AG09309 (cell line): ENCODE results near the gene CACNG3.

ENCODE experiments used
- DNase-seq: peaks from one replicate; pipeline ENCODE4 v3.0.0-alpha.2; 2010; ENCODE audit warnings: low read depth
- H3K4me3 ChIP-seq: 2 replicates; pipeline ENCODE4 v1.5.1; 2011; ENCODE audit warnings: mild to moderate bottlenecking, low read depth, low read length, moderate library complexity; ENCODE audit not compliant: control insufficient read depth
- TF ChIP-seq, protein P1 (sequence below): IDR thresholded peaks from 2 replicates; pipeline ENCODE4 v1.5.1; 2011; ENCODE audit warnings: mild to moderate bottlenecking, low read depth, low read length, inconsistent platforms; ENCODE audit not compliant: insufficient read depth, control insufficient read depth; ENCODE audit errors: missing control alignments

Gene CACNG3

DNA sequence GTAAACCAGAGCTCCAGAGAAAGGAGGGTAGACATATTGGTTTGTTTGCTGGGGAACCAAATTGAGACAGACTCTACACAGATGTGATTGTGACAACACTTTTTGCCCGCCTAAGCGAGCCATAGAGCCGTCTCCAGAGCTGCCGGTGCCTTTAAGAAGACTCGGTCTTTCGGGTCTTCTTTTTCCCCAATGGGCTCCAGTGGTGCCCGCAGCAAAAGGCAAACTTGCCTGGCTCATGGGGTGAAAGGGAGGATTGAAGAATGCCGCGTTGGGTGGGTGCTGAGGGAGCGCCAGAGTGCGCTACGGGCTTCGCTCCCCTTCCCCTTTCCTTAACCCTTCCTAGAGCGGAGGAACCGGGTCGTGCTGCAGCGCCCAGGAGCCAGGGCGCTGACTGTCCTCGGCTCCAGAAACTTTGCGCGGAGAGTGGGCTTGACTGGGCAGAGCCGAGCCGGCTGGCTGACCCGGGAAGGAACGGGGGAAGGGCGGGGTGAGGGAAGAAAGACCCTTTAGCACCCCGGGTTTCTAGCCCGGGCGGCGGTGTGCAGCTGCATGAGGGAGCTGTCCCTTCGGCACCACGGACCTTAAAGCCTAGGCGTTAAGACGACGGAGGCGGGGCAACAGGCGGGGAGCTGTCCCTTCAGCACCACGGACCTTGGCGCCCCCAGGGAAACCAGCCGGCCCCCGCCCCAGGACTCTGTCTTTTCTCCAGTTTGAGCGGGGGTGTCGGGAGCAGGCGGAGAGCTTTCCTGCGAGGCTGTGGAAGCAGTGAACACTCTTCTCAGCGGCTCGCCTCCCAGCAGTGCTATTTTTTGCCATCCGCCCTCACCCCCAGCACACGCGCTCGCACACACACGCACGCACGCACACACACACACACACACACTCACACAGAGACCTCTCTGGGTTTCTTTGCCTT is at the start of gene CACNG3:
Gene CACNG3, plus strand, starts transcription at position 880 of the 916 bp plus-strand sequence. CDS start 420 bp downstream, outside the sequence.
- TF ChIP-seq, protein P1, sequence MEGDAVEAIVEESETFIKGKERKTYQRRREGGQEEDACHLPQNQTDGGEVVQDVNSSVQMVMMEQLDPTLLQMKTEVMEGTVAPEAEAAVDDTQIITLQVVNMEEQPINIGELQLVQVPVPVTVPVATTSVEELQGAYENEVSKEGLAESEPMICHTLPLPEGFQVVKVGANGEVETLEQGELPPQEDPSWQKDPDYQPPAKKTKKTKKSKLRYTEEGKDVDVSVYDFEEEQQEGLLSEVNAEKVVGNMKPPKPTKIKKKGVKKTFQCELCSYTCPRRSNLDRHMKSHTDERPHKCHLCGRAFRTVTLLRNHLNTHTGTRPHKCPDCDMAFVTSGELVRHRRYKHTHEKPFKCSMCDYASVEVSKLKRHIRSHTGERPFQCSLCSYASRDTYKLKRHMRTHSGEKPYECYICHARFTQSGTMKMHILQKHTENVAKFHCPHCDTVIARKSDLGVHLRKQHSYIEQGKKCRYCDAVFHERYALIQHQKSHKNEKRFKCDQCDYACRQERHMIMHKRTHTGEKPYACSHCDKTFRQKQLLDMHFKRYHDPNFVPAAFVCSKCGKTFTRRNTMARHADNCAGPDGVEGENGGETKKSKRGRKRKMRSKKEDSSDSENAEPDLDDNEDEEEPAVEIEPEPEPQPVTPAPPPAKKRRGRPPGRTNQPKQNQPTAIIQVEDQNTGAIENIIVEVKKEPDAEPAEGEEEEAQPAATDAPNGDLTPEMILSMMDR = no peak
- no peak within 1 kb of the TSS for H3K4me3 ChIP-seq

DNA sequence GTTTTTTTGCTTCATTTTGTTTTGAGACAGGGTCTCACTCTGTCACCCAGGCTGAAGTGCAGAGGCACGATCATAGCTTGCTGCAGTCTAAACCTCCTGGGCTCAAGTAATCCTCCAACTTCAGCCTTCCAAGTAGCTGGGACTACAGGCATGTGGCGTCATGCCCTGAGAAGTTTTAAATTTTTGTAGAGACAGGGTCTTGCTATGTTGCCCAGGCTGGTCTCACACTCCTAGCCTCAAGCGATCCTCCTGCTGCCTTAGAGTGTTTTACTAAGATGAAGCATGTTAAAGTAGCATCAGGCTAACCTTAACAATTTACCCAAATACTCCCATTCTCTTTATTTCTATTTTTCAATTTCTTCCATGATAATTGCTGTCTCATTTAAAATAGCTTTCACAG is 49.2 kb upstream of the CACNG3 start:
- H3K4me3 ChIP-seq = no peak overlapping the region
- DNase-seq = no peak
- TF ChIP-seq, protein P1 = no peak

More for the DNA sequence above, at the start of gene CACNG3:
- no peak for DNase-seq

DNA sequence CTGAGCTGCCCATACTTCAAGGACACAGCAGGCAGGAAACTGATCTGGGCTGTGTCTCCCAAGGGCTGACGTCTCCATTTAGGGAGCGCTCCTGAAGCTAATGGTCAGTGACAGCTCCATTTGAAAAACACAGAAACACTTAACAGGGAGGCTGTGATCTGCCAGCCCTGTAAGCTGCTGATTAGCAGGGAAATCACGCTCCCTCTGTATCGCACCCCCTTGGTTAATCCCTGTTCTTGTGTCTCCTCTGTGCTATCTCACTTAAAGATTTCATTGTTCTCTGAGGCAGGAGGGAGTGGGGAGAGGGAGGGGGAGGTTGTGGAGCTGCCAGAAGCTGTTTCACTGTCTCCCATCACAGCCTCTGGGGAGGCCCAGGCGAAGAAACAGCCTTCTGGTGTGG is 47.4 kb upstream of the CACNG3 start:
- no peak for DNase-seq
- TF ChIP-seq, protein P1 = no peak
- H3K4me3 ChIP-seq = no peak overlapping the region

DNA sequence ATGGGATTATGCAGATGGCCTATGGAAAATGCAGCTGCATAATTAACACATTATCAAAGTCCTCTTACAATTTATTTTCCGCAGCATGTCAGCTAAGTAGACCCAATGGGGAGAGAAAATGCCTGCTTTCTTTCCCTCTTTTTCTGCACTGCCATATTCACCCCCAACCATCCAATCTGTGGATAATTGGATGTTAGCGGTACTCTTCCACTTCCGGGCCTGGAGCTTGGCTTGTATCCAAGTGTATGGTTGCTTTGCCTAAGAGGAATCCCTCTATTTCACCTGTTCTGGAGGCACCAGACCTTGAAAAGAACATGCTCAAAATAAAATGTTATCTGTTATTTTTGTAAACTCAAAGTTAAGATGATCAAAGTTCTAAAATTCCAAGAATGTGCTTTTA is 41.1 kb upstream of the CACNG3 start:
- TF ChIP-seq, protein P1 = no peak
- no peak for DNase-seq
- no peak overlapping the region for H3K4me3 ChIP-seq

DNA sequence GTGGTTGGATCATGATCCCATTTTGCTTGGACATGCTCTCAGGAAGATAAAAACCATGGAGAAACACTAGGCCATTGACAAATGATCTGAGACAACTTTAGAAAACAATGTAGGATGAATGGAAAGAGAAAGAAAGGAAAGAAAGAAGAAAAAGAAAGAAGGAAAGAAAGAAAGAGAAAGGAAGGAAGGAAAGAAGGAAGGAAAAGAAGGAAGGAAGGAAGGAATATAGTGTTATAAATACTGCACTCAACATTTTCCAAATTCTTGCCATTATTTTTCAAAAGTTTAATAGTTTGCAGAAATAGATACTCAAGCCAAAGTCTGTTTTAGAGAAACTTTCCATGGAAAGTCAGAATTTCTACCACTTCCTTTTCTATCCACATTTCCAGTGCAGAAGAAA is 39.2 kb upstream of the CACNG3 start:
- no peak overlapping the region for H3K4me3 ChIP-seq
- DNase-seq = no peak
- TF ChIP-seq, protein P1 = no peak

DNA sequence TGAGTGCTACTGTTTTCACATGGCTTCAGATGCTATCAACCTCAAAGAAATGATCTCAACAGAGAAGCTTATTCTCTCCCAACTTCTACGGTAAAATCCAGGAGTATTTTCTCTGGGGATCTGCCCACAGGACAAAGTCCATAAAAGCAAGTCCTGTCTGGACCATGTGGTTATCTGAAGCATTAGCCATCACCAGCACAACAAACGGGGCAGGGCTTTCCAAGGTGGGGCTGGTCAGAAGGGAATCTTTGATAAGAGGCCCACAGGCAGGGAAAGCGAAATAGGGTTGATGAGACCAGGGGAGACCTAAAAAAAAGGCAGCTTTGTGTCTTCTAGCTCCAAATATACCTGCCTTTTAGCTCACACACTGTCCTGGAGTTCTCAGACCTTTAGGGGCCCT is 38.7 kb upstream of the CACNG3 start:
- DNase-seq = no peak
- TF ChIP-seq, protein P1 = no peak
- H3K4me3 ChIP-seq = no peak overlapping the region
